ENCODE measurements around the gene FUT6.

DNA sequence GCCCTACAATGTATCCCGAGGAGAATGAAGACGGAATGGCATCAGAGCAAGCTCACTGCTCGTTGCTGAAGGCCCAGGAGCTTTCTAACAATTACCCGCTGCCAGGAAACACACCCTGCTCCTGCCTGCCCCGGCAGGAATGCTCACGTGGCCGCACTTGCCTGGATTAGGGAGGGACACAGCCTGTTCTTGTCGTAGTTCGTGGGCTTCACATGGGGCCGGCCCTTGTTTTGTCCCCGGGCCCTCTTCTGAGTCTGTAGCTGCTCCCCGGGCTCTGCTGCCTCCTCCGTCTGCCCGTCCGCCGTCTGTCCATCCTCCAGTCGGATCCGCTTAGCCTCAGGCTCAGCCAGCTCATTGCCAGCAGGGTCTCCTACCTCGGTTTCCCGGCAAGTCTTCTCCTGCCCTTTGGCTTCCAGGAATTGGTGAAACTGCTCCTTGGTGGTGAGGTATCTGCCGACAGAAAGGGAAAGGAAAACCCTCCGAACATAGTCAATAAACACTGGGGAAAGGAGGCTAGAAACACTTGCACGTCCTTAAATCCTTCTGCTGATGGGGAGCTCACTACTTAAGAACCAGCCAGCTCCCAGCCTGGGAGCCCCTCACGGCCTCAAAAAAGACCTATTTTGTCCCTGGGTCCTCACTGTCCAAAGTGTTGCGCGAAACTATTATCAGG is 49.5 kb downstream of the FUT6 start:
- TF ChIP-seq EZH2 (IDR thresholded peaks at IDR 0.05; ENCODE audit: insufficient read depth, poor library complexity, severe bottlenecking): no peak
- no peak for TF ChIP-seq EZH2phosphoT487 (IDR thresholded peaks at IDR 0.05; ENCODE audit: insufficient read depth, low read depth)

All from GM23248 (cell line).